Cardiac muscle cell (in vitro differentiated cells and primary cell): Measurements from ENCODE around the gene WDR37. TPM values are rescaled to one million over a fixed set of nuclear protein-coding genes. Genes with fewer than 3 reads are reported as not detected.
A peak's percentile ranks its signal among the peaks of the same experiment; 100 is the strongest.
"Not testable (repeated sequence)": the region's sequence is repeated elsewhere in the genome, so short reads cannot be mapped to it uniquely, and the experiment has no call there.

ENCODE experiments used
- DNase-seq, 2 donors: peaks; one replicate each; pipeline versions ENCODE4 v3.0.0 to v3.0.0-alpha.2; 2010 to 2017; ENCODE audit warnings: low read depth in 1 of 2, low spot score in 1 of 2
- H3K27ac ChIP-seq: fragments of 200-600 bp; sonication (generic); 2 replicates; pipeline ENCODE4 v1.5.1; 2016
- H3K27me3 ChIP-seq: fragments of 200-600 bp; sonication (generic); 2 replicates; pipeline ENCODE4 v1.6.0; 2016; ENCODE audit warnings: control low read depth
- H3K36me3 ChIP-seq: fragments of 200-600 bp; sonication (generic); 2 replicates; pipeline ENCODE4 v1.5.1; 2016; ENCODE audit warnings: control low read depth
- H3K4me1 ChIP-seq: fragments of 200-600 bp; sonication (generic); 2 replicates; pipeline ENCODE4 v1.8.1; 2017; ENCODE audit warnings: low read depth, mild to moderate bottlenecking, mixed run types
- H3K4me3 ChIP-seq: fragments of 200-600 bp; sonication (generic); 2 replicates; pipeline ENCODE4 v1.5.1; 2016; ENCODE audit warnings: mild to moderate bottlenecking
- H3K9me3 ChIP-seq: fragments of 200-600 bp; sonication (generic); 2 replicates; pipeline ENCODE4 v1.5.1; 2017; ENCODE audit warnings: low read depth, mild to moderate bottlenecking, control low read depth
- polyA plus RNA-seq: library from polyadenylated mRNA; unstranded; fragments of >200 nt; fragmentation: Nextera tagmentation; extraction: Ambion mirVana; gene quantifications from 2 replicates; pipeline ENCODE4 v1.2.1, GENCODE V29; 2016
- total RNA-seq: library from RNA; depleted of rRNA; stranded (reverse); fragments of >200 nt; gene quantifications from 2 replicates; pipeline ENCODE4 v1.2.3, GENCODE V29; 2016
- TF ChIP-seq, protein P1 (sequence below): IDR thresholded peaks from 2 replicates; pipeline ENCODE4 v1.5.1; 2012; ENCODE audit warnings: low read depth, mild to moderate bottlenecking, low read length

WDR37 gene
- total and polyA plus RNA-seq, 2 experiments from 2014 or later: 13.0 to 15.7 TPM

DNA sequence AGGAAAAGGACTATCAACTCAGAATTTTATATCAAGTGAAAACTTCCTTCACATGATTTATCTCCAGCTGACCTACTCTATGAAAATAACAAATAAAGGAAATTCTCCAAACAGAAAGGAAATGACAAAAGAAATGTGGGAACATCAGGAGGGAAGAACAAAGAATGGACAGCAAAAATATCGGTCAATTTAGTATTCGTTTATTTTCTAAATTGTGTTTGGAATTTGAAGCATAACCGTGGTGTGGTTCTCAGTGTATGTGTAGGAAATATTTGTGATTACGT is 8.7 kb downstream of the WDR37 start:
- Histone ChIP-seq H3K4me3 (no peak overlapping the region), H3K27ac (no peak overlapping the region)
- DNase-seq: no peak

DNA sequence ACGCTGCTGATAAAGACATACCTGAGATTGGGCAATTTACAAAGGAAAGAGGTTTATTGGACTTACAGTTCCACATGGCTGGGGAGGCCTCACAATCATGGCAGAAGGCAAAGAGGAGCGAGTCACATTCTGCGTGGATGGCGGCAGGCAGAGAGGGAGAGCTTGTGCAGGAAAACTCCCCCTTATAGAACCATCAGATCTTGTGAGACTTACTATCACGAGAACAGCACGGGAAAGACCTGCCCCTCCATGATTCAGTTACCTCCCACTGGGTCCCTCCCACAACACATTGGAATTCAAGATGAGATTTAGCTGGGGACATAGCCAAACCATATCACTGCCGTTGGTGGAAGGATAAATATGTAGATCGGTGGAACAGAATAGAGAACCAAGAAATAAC is 10.5 kb downstream of the WDR37 start:
- not testable (repeated sequence) for H3K9me3 ChIP-seq, H3K27me3 ChIP-seq, DNase-seq, H3K36me3 ChIP-seq, H3K27ac ChIP-seq, H3K4me3 ChIP-seq, H3K4me1 ChIP-seq

More for the DNA sequence above, 8.7 kb downstream of the WDR37 start:
- H3K36me3 ChIP-seq: no peaks in the 10 kb centered on the region
- H3K27me3 ChIP-seq: no peaks in the 10 kb centered on the region
- no peaks in the 10 kb centered on the region for H3K9me3 ChIP-seq
- TF ChIP-seq, protein P1, sequence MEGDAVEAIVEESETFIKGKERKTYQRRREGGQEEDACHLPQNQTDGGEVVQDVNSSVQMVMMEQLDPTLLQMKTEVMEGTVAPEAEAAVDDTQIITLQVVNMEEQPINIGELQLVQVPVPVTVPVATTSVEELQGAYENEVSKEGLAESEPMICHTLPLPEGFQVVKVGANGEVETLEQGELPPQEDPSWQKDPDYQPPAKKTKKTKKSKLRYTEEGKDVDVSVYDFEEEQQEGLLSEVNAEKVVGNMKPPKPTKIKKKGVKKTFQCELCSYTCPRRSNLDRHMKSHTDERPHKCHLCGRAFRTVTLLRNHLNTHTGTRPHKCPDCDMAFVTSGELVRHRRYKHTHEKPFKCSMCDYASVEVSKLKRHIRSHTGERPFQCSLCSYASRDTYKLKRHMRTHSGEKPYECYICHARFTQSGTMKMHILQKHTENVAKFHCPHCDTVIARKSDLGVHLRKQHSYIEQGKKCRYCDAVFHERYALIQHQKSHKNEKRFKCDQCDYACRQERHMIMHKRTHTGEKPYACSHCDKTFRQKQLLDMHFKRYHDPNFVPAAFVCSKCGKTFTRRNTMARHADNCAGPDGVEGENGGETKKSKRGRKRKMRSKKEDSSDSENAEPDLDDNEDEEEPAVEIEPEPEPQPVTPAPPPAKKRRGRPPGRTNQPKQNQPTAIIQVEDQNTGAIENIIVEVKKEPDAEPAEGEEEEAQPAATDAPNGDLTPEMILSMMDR: no peak
- no peaks in the 10 kb centered on the region for H3K4me1 ChIP-seq

DNA sequence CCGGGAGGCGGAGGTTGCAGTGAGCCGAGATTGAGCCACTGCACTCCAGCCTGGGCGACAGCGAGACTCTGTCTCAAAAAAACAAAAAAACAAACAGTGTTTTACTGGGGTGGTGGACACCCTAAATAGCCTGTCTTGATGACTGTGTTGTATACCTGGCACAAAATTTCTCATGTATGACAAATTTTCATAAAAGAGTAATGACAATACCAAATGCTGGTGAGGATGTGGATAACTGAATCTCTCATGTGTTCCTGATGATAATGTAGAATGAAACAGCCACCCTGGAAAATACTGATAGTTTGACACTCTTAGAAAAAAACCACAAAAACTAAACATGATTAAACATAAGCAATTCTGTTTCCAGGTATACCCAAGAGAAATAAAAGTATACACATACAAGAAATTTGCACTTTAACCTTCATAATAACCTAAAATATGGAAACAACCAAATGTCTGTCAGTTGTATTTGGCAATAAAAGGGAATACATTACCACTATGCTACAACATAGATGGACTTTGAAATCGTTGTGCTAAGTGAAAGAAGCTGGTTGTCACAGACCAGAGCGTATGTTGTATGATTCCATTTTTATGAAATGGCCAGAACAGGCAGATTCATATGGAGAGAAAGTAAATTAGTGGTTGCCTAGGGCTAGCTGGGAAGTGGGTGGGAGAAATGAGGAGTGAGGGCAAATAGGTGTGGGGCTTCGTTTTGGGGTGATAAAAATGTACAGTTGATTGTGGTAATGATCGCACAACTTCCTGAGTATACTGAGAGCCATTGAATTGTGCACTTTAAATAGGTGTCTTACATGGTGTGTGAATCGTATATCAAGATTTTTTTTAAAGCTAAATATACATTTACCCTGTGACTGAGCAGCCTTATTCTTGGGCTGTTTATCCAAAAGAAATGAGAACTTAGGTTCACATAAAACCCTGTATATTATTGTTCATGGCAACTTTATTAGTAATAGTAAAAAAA is 12.5 kb downstream of the WDR37 start:
- Histone ChIP-seq H3K27ac (no peak overlapping the region), H3K36me3 (peaks cover 5% of the 10 kb centered on the region), H3K4me3 (no peak overlapping the region), H3K4me1 (no peaks in the 10 kb centered on the region), H3K9me3 (no peaks in the 10 kb centered on the region), H3K27me3 (no peaks in the 10 kb centered on the region)
- TF ChIP-seq, protein P1: no peak
- DNase-seq: no peak

DNA sequence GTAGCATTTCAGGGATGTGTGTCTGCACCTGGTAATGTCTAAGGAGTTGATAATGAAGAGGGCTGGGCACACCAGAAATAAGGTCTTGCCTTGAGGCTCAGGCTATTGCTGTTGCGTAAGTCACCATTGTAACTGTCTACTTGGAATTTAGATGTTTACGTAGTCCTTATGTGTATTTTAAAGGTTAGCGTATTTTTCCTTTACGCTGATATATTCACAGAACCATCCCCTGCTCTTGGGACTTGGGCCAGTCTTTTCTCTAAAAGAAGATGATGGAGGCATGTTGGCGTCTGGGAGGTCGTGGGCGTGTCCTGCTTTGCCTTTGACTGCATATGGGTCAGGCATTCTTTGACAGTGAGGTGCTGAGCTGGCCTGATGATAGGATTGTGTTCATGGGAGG is 14.7 kb downstream of the WDR37 start:
- no peak for DNase-seq
- H3K4me1 ChIP-seq: no peaks in the 10 kb centered on the region
- H3K9me3 ChIP-seq: no peaks in the 10 kb centered on the region
- TF ChIP-seq, protein P1: no peak
- H3K27me3 ChIP-seq: no peaks in the 10 kb centered on the region
- H3K36me3 ChIP-seq: peaks cover 5% of the 10 kb centered on the region
- no peak overlapping the region for H3K27ac ChIP-seq
- no peak overlapping the region for H3K4me3 ChIP-seq

DNA sequence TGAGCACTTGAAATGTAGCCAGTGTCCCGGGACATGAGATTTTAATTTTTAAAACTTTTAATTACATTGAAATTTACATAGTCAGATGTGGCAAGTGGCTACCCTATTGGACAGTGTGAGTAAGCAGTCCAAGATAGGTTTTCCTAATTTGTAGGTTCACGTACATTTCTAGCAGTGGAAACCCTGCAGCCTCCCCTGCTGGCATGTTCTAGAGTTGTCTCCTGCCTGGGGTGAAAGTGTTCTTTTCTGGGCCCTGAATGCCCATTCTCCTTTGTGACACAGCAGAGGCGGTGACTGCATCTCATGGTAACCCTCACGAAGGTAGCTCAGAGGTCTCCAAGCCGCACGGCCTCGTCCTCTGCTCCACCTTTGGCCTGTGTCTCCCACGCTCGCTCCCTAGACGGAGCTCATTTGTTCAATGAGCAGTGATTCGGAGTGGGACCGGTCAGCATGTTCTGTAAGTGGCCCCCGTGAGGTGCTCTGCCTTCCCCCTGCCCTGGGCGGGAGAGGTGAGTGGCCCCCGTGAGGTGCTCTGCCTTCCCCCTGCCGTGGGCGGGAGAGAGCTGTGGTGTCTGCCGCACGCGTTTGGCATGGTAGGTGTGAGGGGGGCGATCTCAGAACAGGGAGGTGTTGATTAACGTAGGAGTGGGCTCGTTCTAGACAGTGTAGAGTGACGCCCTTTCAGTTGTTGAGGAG is 18.0 kb downstream of the WDR37 start:
- TF ChIP-seq, protein P1: peak; percentile 19
- Histone ChIP-seq H3K4me1 (no peaks in the 10 kb centered on the region), H3K4me3 (no peak overlapping the region), H3K9me3 (no peaks in the 10 kb centered on the region), H3K27me3 (no peaks in the 10 kb centered on the region), H3K27ac (no peak overlapping the region), H3K36me3 (peaks cover 20% of the 10 kb centered on the region)
- no peak for DNase-seq
